GM12865 (cell line): ENCODE measurements around the gene SLC6A4.

Source experiments
- DNase-seq: peaks from one replicate; pipeline ENCODE4 v3.0.0; 2010; ENCODE audit warnings: low read depth
- H3K4me3 ChIP-seq: 2 replicates; pipeline ENCODE4 v1.5.1; 2011; ENCODE audit warnings: mild to moderate bottlenecking, low read depth, low read length, control low read depth
- TF ChIP-seq, protein P1 (sequence below): IDR thresholded peaks from 2 replicates; pipeline ENCODE4 v1.5.1; 2011; ENCODE audit warnings: low read length, control low read depth, low read depth, inconsistent platforms; ENCODE audit not compliant: insufficient read depth; ENCODE audit errors: missing control alignments

Gene SLC6A4

GRCh38 chr17:30221346-30221745 lies 14.2 kb downstream of the SLC6A4 start:
- TF ChIP-seq, protein P1, sequence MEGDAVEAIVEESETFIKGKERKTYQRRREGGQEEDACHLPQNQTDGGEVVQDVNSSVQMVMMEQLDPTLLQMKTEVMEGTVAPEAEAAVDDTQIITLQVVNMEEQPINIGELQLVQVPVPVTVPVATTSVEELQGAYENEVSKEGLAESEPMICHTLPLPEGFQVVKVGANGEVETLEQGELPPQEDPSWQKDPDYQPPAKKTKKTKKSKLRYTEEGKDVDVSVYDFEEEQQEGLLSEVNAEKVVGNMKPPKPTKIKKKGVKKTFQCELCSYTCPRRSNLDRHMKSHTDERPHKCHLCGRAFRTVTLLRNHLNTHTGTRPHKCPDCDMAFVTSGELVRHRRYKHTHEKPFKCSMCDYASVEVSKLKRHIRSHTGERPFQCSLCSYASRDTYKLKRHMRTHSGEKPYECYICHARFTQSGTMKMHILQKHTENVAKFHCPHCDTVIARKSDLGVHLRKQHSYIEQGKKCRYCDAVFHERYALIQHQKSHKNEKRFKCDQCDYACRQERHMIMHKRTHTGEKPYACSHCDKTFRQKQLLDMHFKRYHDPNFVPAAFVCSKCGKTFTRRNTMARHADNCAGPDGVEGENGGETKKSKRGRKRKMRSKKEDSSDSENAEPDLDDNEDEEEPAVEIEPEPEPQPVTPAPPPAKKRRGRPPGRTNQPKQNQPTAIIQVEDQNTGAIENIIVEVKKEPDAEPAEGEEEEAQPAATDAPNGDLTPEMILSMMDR: no peak
- no peak overlapping the region for H3K4me3 ChIP-seq
- no peak for DNase-seq

GRCh38 chr17:30220414-30220813 lies 15.1 kb downstream of the SLC6A4 start:
- TF ChIP-seq, protein P1: no peak
- no peak for DNase-seq

DNA sequence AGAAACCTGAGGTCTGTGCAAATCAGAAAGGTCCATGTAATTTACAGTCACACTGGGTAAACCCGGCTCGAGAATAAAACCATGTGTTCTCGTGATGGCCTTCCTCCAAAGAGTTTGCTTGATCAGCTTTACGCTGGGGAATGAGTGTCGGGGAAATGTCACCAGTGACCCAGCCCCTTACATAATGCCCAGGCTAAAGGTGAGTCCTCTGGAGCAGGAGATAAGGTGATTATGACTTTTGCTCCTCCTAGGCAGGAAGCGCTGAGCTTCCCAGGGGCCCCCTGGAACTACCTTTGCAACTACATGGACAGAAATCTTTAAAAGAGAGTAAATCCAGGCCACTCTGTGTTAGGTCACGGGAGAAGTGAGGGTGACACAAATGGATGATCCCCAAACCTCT lies 15.7 kb downstream of the SLC6A4 start:
- TF ChIP-seq, protein P1: no peak
- H3K4me3 ChIP-seq: no peak overlapping the region

More at GRCh38 chr17:30220414-30220813, 15.1 kb downstream of the SLC6A4 start:
- no peak overlapping the region for H3K4me3 ChIP-seq

DNA sequence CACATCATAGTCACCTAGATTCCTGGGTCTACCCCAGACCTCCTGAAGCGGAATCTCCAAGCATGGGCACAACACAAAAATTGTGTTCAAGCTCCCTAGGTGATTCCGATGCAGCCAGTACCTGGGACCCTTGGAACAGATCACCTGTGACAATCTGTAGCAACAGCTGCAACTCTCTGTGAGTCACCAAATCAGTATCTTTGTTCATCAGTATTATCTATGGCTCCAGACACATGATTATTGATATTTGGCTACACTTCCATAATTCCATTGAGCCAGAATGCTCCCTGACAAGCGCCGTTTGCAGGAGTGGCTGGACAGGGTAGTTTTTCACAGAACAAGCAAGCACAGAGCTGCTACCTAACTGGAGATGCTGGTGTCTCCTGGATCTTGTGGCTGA lies 16.2 kb downstream of the SLC6A4 start:
- no peak for DNase-seq
- TF ChIP-seq, protein P1: no peak
- no peak overlapping the region for H3K4me3 ChIP-seq

More for the DNA sequence above, 15.7 kb downstream of the SLC6A4 start:
- no peak for DNase-seq

- DNase-seq: peak; percentile 55
- TF ChIP-seq, protein P1: no peak
- H3K4me3 ChIP-seq: no peak overlapping the region
These were observed 16.7 kb downstream of the SLC6A4 start for GRCh38 chr17:30218799-30219198.

DNA sequence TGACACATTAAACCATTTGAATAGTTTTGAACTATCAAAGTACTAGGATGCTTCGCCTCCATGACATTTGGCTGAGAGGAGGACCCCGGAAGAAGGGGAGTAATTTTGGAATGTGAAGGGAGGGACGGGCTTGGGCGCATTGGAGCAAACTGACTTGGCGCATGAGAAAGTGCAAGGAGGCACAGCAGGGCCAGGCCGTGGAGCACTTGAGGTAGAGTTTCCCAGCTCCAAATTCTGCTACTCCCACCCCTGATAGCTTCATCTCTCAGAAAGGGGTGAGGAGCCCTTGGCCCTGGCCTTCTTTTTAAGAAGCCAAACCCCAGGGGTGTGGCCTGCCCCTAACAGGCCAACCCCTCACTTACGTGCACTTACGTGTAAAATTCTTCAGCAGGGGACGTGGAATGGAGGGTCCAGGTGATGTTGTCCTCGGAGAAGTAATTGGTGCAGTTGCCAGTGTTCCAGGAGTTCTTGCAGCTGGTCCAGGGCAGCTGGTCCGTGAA lies 17.7 kb downstream of the SLC6A4 start:
- DNase-seq: no peak
- no peak overlapping the region for H3K4me3 ChIP-seq
- TF ChIP-seq, protein P1: no peak

GRCh38 chr17:30217054-30217453 lies 18.4 kb downstream of the SLC6A4 start:
- no peak for DNase-seq
- H3K4me3 ChIP-seq: no peak overlapping the region
- TF ChIP-seq, protein P1: no peak
